HEK293T (cell line): Measurements from ENCODE around the gene LRRC1.

Experiments
- ELF4 ChIP-seq: fragments of 450-650 bp; IDR thresholded peaks from 2 replicates; pipeline ENCODE4 v1.6.1; 2017; ENCODE audit warnings: antibody characterized with exemption
- FOXM1 ChIP-seq: fragments of 450-650 bp; IDR thresholded peaks from 2 replicates; pipeline ENCODE4 v1.6.1; 2017; ENCODE audit warnings: mild to moderate bottlenecking, borderline replicate concordance
- SUZ12 ChIP-seq: fragments of 450-650 bp; IDR thresholded peaks from 2 replicates; pipeline ENCODE4 v1.6.1; 2016; ENCODE audit warnings: mild to moderate bottlenecking

DNA sequence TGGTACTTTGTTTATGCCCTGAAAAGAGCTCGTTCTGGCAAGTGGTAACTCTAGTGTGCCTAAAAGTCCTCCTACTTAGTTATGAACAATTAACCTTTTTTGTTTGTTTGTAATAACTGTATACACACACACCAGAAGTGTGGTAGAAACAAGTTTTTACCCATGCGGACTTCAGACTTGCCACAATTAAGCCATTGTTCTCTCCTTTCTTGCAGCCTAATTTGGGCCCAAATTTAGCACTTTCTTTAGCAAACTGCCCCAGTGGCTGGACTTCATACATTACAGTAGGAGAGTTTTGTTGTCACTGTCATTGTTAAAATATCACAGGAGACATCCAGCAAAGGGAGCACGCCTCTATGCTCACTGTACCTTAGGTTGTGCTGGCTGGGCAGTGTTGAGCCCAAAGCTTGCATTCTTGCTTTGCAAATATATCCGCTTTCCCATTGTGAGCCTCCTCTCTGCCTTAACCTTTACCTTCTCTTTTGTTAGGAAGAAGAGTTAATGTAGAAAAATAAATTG, 53.0 kb downstream of the LRRC1 start:
- TF ChIP-seq SUZ12 (no peak), ELF4 (no peak), FOXM1 (no peak)
